ENCODE results near the gene AFF2.
A peak's percentile ranks its signal among the peaks of the same experiment; 100 is the strongest.

The AFF2 gene

DNA sequence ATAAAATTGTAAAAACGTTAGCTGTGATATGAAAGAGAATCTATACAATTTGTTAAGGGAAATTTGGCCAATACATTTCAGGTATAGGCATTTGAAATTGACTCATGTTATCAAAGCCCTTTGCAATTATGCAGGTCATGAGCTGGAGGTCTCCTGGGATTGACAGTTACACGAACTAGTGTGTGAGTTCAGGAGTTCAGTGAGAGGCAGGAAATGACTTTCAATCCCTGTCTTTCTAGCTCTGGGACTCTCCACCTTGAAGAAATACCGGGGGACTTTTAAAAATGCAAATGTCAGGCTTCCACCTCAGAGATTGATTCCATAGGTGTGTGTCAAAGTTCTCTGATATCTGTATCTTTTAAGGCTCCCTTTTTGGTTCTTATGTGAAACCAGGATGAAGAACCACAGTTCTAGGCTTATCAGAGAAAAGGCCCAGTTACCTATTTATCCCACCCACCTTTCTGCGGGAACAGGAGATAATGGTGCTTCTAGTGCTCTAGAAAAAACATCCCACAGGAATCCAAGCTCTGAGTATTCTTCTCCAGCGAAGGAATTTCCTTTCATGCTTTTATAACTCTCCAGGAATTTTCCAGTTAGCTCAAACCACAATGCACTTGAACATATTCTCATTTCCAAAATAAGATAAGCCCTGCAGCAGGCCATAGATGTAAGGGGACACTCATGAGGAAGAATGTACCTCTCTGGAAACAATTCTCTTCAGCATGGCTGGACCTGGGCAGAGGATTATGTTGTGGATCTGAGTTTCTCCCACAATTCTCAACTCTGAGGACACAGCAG is 503.6 kb downstream of the AFF2 start:
- Histone ChIP-seq H3K9me3 (no peaks in the 10 kb centered on the region; the same call in 1 of the 2 replicates), H3K4me3 (no peak overlapping the region), H3K36me3 (replicated peaks) (no peaks in the 10 kb centered on the region), H3K27me3 (ENCODE audit: low read depth) (no peaks in the 10 kb centered on the region), H3K4me1 (peaks cover 9% of the 10 kb centered on the region)
- DNase-seq (ENCODE audit: low spot score in 2 of 2), result peak in 1 of 2 experiments; percentile 39
- in situ Hi-C loops (cut with MboI; ENCODE audit: low sequenced_read_pairs), result no loop called here

DNA sequence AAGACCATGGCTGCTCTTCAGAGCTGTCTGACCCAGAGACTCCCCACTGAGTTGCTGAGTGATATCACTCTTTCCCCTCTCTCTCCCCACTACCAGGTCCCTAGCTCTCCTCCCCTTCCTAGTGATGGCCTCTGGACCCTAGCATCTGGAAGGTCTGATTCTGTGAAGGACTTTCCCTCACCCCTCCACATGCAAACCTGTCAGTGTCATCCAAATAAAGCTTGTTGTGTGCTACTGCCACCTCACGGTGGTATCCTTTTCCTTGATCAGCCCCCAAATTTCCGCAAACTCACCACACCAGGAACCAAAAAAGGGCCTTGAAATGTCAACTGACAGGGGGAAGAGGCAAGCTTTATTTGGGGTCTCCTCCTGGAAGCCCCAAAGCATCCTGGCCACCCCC is 504.5 kb downstream of the AFF2 start:
- Histone ChIP-seq H3K4me3 (no peak overlapping the region), H3K27me3 (ENCODE audit: low read depth) (no peaks in the 10 kb centered on the region), H3K36me3 (replicated peaks) (no peaks in the 10 kb centered on the region), H3K9me3 (no peaks in the 10 kb centered on the region; the same call in 1 of the 2 replicates), H3K4me1 (peaks cover 12% of the 10 kb centered on the region)
- peak in 1 of 2 experiments; percentile 26 for DNase-seq (ENCODE audit: low spot score in 2 of 2)
- in situ Hi-C loops (cut with MboI; ENCODE audit: low sequenced_read_pairs), result no loop called here

GRCh38 chrX:149006235-149006634 is 505.8 kb downstream of the AFF2 start:
- Histone ChIP-seq H3K4me3 (no peak overlapping the region), H3K4me1 (peaks cover 18% of the 10 kb centered on the region), H3K27me3 (ENCODE audit: low read depth) (no peaks in the 10 kb centered on the region), H3K9me3 (no peaks in the 10 kb centered on the region; the same call in 1 of the 2 replicates), H3K36me3 (replicated peaks) (no peaks in the 10 kb centered on the region)
- in situ Hi-C loops (cut with MboI; ENCODE audit: low sequenced_read_pairs), result no loop called here
- DNase-seq (ENCODE audit: low spot score in 2 of 2), result no peak

DNA sequence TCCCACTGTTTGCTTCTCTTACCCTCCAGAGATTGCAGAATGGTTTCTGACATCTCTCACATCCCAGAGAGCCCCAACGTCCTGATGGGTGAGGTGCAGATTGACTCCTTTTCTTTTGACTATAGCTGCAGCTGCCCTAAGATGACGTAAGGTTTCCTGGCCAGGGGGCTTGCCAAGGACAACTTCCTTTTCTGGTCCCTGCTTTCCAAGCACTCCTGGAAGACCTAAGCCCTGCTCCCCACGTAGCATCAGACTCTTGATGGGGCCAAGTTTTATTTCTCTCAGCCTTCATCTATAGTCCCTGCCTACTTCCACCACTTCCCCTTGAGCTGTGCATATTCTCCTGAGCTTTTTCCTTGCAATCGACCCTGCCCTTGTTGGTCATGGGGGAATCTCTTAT is 507.0 kb downstream of the AFF2 start:
- in situ Hi-C loops (cut with MboI; ENCODE audit: low sequenced_read_pairs), result no loop called here

GRCh38 chrX:149010013-149010852 is 509.8 kb downstream of the AFF2 start:
- Histone ChIP-seq H3K27me3 (ENCODE audit: low read depth) (no peaks in the 10 kb centered on the region), H3K4me1 (peaks cover 9% of the 10 kb centered on the region; the same call in 1 of the 2 replicates), H3K36me3 (replicated peaks) (no peaks in the 10 kb centered on the region), H3K9me3 (no peaks in the 10 kb centered on the region; the same call in 1 of the 2 replicates), H3K4me3 (no peak overlapping the region)
- DNase-seq (ENCODE audit: low spot score in 2 of 2), result peak in 1 of 2 experiments; percentile 17
- in situ Hi-C loops (cut with MboI; ENCODE audit: low sequenced_read_pairs), result no loop called here

More for the DNA sequence above, 507.0 kb downstream of the AFF2 start:
- Histone ChIP-seq H3K27me3 (ENCODE audit: low read depth) (no peaks in the 10 kb centered on the region), H3K36me3 (replicated peaks) (no peaks in the 10 kb centered on the region), H3K9me3 (no peaks in the 10 kb centered on the region; the same call in 1 of the 2 replicates), H3K4me1 (peaks cover 18% of the 10 kb centered on the region), H3K4me3 (no peak overlapping the region)
- DNase-seq (ENCODE audit: low spot score in 2 of 2), result no peak

- in situ Hi-C loops (cut with MboI; ENCODE audit: low sequenced_read_pairs), result no loop called here
- no peaks in the 10 kb centered on the region; the same call in 1 of the 2 replicates for H3K9me3 ChIP-seq
- DNase-seq (ENCODE audit: low spot score in 2 of 2), result no peak
- H3K36me3 ChIP-seq (replicated peaks), result no peaks in the 10 kb centered on the region
- no peaks in the 10 kb centered on the region for H3K27me3 ChIP-seq (ENCODE audit: low read depth)
- peaks cover 9% of the 10 kb centered on the region; the same call in 1 of the 2 replicates for H3K4me1 ChIP-seq
- H3K4me3 ChIP-seq, result no peak overlapping the region
These were observed 510.4 kb downstream of the AFF2 start for GRCh38 chrX:149010853-149011224.

DNA sequence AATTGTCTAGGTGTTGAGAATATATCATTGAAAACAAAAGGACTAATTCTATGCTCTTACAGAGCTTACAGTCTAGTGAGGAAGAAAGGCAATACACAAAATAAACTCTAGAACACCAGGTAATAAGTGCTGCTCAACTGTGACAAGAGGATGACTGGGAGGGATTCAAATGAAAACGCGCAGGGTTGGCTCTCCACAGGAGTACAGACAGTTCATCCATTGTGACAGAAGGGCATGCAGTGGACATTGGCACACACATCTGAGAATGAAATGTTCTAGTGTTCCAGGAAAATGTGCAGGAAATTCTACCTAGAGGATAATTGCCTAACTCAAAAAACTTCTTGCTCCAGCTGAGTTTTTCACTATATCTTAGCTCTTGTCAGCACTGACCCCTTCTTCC is 512.7 kb downstream of the AFF2 start:
- H3K27me3 ChIP-seq (ENCODE audit: low read depth), result no peaks in the 10 kb centered on the region
- in situ Hi-C loops (cut with MboI; ENCODE audit: low sequenced_read_pairs), result no loop called here
- no peak for DNase-seq (ENCODE audit: low spot score in 2 of 2)
- no peaks in the 10 kb centered on the region for H3K9me3 ChIP-seq
- H3K36me3 ChIP-seq (replicated peaks), result no peaks in the 10 kb centered on the region
- H3K4me3 ChIP-seq, result no peak overlapping the region
- peaks cover 9% of the 10 kb centered on the region; the same call in 1 of the 2 replicates for H3K4me1 ChIP-seq

DNA sequence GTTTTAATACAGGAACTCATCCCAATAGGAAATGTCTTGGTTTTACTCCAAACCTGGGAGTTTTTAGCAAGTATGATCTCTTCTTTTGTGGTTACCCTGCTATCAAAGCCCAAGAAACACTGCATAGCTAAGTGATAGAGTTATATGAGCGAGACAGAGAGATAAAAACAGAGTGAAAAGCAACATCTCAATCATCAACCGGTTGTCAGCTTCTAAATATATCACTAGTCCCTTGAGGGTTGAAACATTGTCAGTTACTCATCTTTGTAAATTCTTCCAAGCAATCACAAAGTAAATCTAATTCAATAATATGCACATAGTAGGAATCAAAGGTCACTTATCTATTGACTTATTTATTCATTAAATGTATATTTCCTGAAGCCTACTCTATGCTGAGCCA is 520.7 kb downstream of the AFF2 start:
- Histone ChIP-seq H3K27me3 (ENCODE audit: low read depth) (no peaks in the 10 kb centered on the region), H3K4me3 (no peak overlapping the region), H3K4me1 (no peaks in the 10 kb centered on the region), H3K36me3 (replicated peaks) (no peaks in the 10 kb centered on the region), H3K9me3 (peaks cover 9% of the 10 kb centered on the region)
- in situ Hi-C loops (cut with MboI; ENCODE audit: low sequenced_read_pairs), result no loop called here
- DNase-seq (ENCODE audit: low spot score in 2 of 2), result no peak

DNA sequence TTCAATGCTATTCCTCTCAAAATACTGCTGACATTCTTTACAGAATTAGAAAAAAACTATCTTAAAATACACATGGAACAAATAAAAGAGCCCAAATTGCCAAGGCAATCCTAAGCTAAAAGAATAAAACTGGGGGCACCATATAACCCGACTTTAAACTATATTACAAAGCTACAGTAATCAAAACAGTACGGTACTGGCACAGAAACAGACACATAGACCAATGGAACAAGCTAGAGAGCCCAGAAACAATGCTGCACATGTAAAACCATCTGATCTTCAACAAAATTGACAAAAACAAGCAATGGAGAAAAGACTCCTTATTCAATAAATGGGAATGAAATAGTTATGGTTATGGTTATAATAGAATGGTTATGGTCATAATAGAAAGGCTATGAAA is 522.1 kb downstream of the AFF2 start:
- in situ Hi-C loops (cut with MboI; ENCODE audit: low sequenced_read_pairs), result no loop called here
- Histone ChIP-seq H3K9me3 (peaks cover 9% of the 10 kb centered on the region), H3K36me3 (replicated peaks) (no peaks in the 10 kb centered on the region), H3K27me3 (ENCODE audit: low read depth) (no peaks in the 10 kb centered on the region), H3K4me3 (no peak overlapping the region), H3K4me1 (no peaks in the 10 kb centered on the region)
- no peak for DNase-seq (ENCODE audit: low spot score in 2 of 2)

DNA sequence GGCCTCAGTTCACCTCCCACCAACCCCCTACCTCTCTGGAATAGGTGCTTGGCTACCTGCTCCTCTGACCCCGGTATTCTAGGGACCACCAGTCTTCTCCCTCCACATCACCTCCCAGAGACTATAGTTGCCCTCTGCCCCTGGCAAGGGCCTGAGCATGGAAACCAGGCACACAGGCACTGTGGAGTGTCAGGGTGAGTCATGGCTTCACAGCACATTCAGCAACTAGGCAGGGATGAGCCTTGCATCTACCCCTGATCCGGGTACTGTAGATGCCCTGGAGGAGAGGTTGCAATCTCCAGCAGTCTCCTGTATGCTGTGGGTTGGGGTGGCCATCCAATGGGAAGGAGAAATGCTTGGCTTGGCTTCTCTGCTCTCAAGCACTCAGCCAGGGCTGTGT is 532.0 kb downstream of the AFF2 start:
- DNase-seq (ENCODE audit: low spot score in 2 of 2), result no peak
- no peaks in the 10 kb centered on the region for H3K36me3 ChIP-seq (replicated peaks)
- H3K4me3 ChIP-seq, result no peak overlapping the region
- no peaks in the 10 kb centered on the region for H3K9me3 ChIP-seq
- in situ Hi-C loops (cut with MboI; ENCODE audit: low sequenced_read_pairs), result no loop called here
- no peaks in the 10 kb centered on the region for H3K27me3 ChIP-seq (ENCODE audit: low read depth)
- H3K4me1 ChIP-seq, result no peaks in the 10 kb centered on the region

GRCh38 chrX:149036086-149036485 is 535.7 kb downstream of the AFF2 start:
- H3K36me3 ChIP-seq (replicated peaks), result no peaks in the 10 kb centered on the region
- in situ Hi-C loops (cut with MboI; ENCODE audit: low sequenced_read_pairs), result no loop called here
- DNase-seq (ENCODE audit: low spot score in 2 of 2), result no peak
- H3K9me3 ChIP-seq, result no peaks in the 10 kb centered on the region
- no peaks in the 10 kb centered on the region for H3K27me3 ChIP-seq (ENCODE audit: low read depth)
- no peaks in the 10 kb centered on the region for H3K4me1 ChIP-seq
- no peak overlapping the region for H3K4me3 ChIP-seq

DNA sequence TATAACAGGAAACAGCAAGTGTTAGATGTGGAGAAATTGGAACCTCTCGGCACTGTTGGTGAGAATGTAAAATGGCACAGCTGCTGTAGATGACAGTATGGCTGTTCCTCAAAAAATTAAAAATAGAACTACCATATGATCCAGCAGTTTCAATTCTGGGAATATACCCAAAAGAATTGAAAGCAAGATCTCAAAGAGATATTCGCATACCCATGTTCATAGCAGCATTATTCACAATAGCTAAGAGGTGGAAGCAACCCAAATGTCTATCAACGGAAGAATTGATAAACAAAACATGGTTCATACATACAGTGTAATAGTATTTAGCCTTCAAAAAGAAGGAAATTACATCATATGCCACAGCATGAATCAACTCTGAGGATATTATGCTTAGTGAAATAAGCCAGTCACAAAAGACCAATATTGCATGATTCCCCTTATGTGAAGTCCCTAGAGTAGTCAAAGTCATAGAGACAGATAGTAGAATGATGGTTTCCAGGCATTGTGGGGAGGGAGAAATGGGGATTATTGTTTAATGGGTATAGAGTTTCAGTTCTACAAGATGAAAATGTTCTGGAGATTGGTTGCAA is 537.0 kb downstream of the AFF2 start:
- no peak for DNase-seq (ENCODE audit: low spot score in 2 of 2)
- in situ Hi-C loops (cut with MboI; ENCODE audit: low sequenced_read_pairs), result no loop called here
- Histone ChIP-seq H3K36me3 (replicated peaks) (no peaks in the 10 kb centered on the region), H3K27me3 (ENCODE audit: low read depth) (no peaks in the 10 kb centered on the region), H3K9me3 (no peaks in the 10 kb centered on the region), H3K4me3 (no peak overlapping the region), H3K4me1 (no peaks in the 10 kb centered on the region)

GRCh38 chrX:149039057-149039456 is 538.6 kb downstream of the AFF2 start:
- DNase-seq (ENCODE audit: low spot score in 2 of 2), result no peak
- no peaks in the 10 kb centered on the region for H3K4me1 ChIP-seq
- H3K9me3 ChIP-seq, result no peaks in the 10 kb centered on the region
- H3K36me3 ChIP-seq (replicated peaks), result no peaks in the 10 kb centered on the region
- H3K4me3 ChIP-seq, result no peak overlapping the region
- in situ Hi-C loops (cut with MboI; ENCODE audit: low sequenced_read_pairs), result no loop called here
- H3K27me3 ChIP-seq (ENCODE audit: low read depth), result no peaks in the 10 kb centered on the region
